ENCODE data around the gene ST6GALNAC4.

ST6GALNAC4 gene

GRCh38 chr9:127910613-127911205 is 6.1 kb downstream of the ST6GALNAC4 start:
- DNase-seq, result no peak

- no peak for DNase-seq
Observed at GRCh38 chr9:127909839-127910273, 7.0 kb downstream of the ST6GALNAC4 start.

GRCh38 chr9:127908660-127908926 is 8.2 kb downstream of the ST6GALNAC4 start:
- DNase-seq, result no peak

GRCh38 chr9:127907867-127908659 is 8.8 kb downstream of the ST6GALNAC4 start:
- no peak for DNase-seq

- peak; percentile 64 to 70 for DNase-seq
Observed at GRCh38 chr9:127905788-127906191, 11.1 kb downstream of the ST6GALNAC4 start.

- DNase-seq, result peak; percentile 60 to 63
Observed at GRCh38 chr9:127905004-127905728, 11.7 kb downstream of the ST6GALNAC4 start.

GRCh38 chr9:127904561-127905003 is 12.3 kb downstream of the ST6GALNAC4 start:
- no peak for DNase-seq

- DNase-seq, result peak; percentile 56 to 62
Observed at GRCh38 chr9:127903557-127904475, 13.0 kb downstream of the ST6GALNAC4 start.

DNA sequence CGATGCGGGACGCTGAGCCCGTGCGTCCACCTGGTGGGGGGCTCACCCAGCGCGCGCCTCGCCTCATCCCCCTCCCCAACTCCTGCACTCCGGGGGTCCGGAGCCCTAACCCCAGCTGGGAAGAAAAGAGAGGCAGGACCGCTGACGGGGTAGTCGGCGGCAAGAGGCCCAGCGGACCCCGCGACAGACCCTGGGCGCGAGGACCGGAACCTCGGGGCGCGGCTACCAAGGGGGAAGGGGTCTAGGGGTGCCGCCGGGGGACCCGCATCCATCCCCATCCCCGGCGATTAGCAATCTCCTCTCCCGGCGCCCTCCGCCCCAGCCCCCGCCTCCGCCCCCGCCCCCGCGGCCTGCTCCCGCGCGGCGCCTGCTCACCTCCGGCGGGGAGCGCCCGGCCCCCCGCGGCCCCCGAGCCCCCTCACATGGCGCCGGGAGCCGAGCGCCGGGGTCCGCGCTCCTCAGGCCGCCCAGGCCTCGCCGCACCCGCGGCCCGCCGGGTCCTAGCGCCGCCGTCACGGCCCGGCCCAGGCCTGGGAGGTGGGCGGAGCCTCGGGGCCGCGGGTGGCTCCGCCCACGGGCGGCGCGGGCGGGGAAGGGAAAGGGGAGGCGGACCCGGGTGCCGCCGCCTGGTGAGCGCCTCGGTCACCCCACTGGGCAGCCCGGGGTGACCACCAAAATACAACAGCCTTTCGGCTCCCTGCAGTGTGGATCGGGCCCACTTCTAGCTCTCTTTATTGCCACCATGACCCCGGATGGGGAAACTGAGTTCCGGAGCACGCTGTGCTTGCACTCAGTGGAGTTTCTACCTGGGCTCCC is 17.5 kb downstream of the ST6GALNAC4 start, which contains the start of gene ST6GALNAC6:
TSS of gene ST6GALNAC6 (minus strand) at position 476 of the 816 bp plus-strand sequence. CDS start 1,622 bp downstream, outside the sequence.
- DNase-seq, result peak; percentile 69 to 72

- no peak for DNase-seq
Observed at GRCh38 chr9:127898433-127899127, 18.3 kb downstream of the ST6GALNAC4 start.

DNA sequence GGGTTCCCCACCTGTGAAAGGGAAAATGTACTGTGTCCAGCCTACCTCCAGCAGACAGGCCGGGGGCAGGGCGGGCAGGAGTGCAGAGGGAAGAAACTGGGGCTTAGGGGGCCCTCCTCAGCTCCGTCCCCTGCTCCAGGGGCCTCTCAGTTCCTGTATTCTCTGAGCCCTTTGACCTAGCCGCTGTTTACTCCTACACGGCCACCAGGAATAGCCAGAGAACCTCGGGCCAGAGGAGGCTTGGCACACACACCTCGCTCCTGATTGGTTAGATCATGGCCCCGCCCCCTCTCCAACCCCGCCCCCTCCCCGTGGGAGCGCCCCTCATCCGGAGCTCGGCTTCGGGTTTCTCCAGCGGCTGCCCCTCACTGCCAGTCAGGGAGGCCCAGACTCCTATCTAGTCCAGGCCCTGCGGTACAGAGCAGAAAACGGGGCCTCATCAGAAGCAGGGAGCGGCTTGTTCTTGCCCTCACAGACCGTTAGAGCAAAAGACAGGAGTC is 19.6 kb downstream of the ST6GALNAC4 start:
- DNase-seq, result no peak

DNA sequence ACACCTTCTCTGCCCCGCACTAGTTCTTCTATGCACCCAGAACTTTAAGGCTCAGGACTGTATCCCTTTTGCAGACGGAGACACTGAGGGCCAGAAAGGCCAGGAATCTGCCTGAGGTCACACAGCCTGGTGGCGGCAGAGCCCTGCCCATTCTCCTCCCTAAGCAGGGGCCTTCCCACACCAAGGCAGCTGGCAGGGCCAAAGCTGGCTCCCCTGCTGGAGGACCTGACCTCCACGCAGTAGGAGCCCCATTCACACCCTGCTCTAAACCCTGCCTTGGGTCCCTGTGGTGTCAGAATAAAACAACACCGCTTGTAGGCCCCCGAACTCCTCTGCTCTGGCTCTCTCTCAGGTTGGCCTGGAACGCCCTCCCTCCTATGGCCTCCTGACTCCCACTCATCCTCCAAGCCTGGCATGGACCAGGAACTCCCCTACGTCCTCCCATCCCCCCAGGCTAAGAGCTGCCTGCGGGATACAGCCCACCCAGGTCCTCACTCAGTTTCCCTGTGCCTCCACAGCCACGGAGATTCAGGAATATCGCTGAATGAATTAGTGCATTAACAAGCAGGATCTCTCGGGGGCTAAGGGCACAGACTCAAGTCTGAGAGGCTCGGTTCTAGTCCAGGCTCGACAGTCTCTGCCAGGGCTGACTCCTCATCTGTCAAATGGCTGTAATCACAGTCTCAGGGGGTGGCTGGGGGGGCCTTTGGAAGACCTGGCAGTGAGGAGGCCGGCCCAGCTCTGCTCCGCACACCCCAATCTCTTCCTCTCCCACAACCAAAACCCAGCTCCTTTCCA is 20.2 kb downstream of the ST6GALNAC4 start:
- DNase-seq, result no peak

DNA sequence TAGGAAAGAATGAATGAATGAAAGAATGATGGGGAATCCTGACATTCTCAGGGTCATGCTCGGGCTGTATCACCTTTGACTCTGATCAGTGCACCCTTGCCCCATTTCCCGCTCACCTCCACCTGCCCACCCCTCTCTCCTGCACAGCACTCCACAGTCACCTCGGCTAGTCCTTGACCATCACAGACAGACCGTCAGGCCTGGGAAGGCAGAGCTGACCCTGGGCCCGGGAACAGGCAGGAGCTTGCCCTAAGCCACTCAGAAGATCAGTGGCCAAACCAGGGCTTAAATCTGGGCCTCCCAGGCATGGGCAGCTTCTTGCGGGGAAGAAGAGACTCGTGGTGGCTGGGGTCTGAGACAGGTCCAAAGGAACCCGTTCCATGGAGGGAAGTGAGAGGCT is 21.0 kb downstream of the ST6GALNAC4 start:
- DNase-seq, result no peak

DNA sequence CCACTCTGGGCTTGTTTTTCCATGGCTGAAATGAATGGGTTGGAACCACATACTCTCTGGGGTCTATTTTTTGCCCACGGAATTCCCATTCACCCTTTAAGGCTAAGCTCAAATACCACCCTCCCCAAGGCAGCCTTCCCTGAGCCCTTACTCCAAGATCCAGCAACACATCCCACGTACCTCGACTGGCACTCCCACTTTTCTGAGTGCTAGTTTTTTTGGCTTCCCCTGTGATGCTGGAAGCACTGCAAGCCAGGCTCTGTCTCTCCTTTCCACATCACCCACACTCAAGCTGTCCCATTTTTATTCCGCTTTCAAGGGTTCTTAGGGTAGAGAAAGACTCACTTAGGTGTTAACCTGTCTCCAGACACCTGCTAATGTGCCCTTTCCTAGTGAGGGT is 23.4 kb downstream of the ST6GALNAC4 start:
- DNase-seq, result no peak

GRCh38 chr9:127892831-127893230 is 24.0 kb downstream of the ST6GALNAC4 start:
- DNase-seq, result no peak

- no peak for DNase-seq
Observed at GRCh38 chr9:127890053-127890452, 26.8 kb downstream of the ST6GALNAC4 start.

DNA sequence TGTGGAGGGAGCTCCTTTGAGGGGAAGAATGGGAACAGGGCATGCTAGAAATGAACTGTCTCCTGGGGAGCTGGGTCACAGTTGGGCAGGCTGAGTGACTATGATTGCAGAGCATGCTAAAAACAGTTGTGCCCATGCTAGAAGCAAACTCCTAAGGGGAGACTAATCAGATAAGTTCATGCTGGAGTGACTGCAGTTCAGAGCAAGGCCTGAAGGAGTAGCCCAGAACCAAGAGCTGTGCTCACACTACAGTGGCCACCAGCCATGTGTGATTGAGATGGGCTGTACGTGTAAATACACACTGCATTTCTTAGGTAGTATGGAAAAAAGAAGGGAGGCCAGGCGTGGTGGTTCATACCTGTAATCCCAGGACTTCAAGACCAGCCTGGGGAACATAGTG is 29.0 kb downstream of the ST6GALNAC4 start:
- no peak for DNase-seq

GRCh38 chr9:127886401-127886972 is 30.4 kb downstream of the ST6GALNAC4 start:
- DNase-seq, result no peak

- no peak for DNase-seq
Observed at GRCh38 chr9:127885508-127886281, 31.1 kb downstream of the ST6GALNAC4 start.

Measured in activated CD4-positive, alpha-beta T cell treated with anti-CD3 and anti-CD28 coated beads for 4 hours (primary cell).